Ishikawa (cell line): ENCODE data around the gene IL15RA.

Experiments used
- EP300 ChIP-seq: IDR thresholded peaks from 2 replicates; pipeline ENCODE4 v1.6.1; 2012; ENCODE audit warnings: borderline replicate concordance
- FOXM1 ChIP-seq: IDR thresholded peaks from 2 replicates; pipeline ENCODE4 v1.6.1; 2012; ENCODE audit warnings: low read depth, borderline replicate concordance
- NFIC ChIP-seq: IDR thresholded peaks from 2 replicates; pipeline ENCODE4 v1.6.1; 2012
- RAD21 ChIP-seq: IDR thresholded peaks from 2 replicates; pipeline ENCODE4 v1.6.1; 2012; ENCODE audit warnings: low read depth
- TEAD4 ChIP-seq: IDR thresholded peaks from 2 replicates; pipeline ENCODE4 v1.6.1; 2012
- ZBTB7A ChIP-seq: IDR thresholded peaks from 2 replicates; pipeline ENCODE4 v1.6.1; 2012; ENCODE audit warnings: low read depth

- no peak for TF ChIP-seq EP300
- no peak for TF ChIP-seq RAD21
- no peak for TF ChIP-seq TEAD4
- no peak for TF ChIP-seq FOXM1
- no peak for TF ChIP-seq ZBTB7A
- no peak for TF ChIP-seq NFIC
Observed at GRCh38 chr10:5963591-5963990, 13.8 kb downstream of the IL15RA start.
